Adrenal gland (tissue), 12 donors: Measurements from ENCODE around the gene KIRREL1. TPM values are rescaled to one million over a fixed set of nuclear protein-coding genes. Genes with fewer than 3 reads are reported as not detected.

Experiments used
- DNase-seq, 7 donors: peaks; one replicate each; pipeline ENCODE4 v3.0.0-alpha.2; 2019 to 2020
- H3K27ac ChIP-seq, 5 donors: fragments of 200-600 bp; sonication (generic) in 4 of 5; 1 replicate in 3 of 5; 2 replicates in 2 of 5; pipeline versions ENCODE4 v1.5.1 to v1.8.0; 2016 to 2020; ENCODE audit warnings: mild to moderate bottlenecking in 1 of 5
- H3K27me3 ChIP-seq: fragments of 200-600 bp; 2 replicates; pipeline ENCODE4 v1.8.0; 2021
- H3K36me3 ChIP-seq, 2 donors: fragments of 200-600 bp; replicated peaks in 1 of 2; 1 replicate in 1 of 2; 2 replicates in 1 of 2; pipeline versions ENCODE4 v1.5.1 to v1.8.0; 2018 to 2022
- H3K4me1 ChIP-seq, 2 donors: fragments of 200-600 bp; replicated peaks in 1 of 2; 1 replicate in 1 of 2; 2 replicates in 1 of 2; pipeline versions ENCODE4 v1.5.1 to v1.8.0; 2018 to 2021
- H3K4me3 ChIP-seq, 4 donors: fragments of 200-600 bp; sonication (generic) in 3 of 4; one replicate each; pipeline ENCODE4 v1.5.1; 2016 to 2018
- H3K9me3 ChIP-seq, 3 donors: fragments of 200-600 bp; sonication (generic) in 1 of 3; replicated peaks in 1 of 3; 1 replicate in 2 of 3; 2 replicates in 1 of 3; pipeline versions ENCODE4 v1.5.1 to v1.8.0; 2016 to 2021
- CTCF ChIP-seq, 6 experiments: fragments of 450-650 bp in 4 of 6; fragments of 200-600 bp in 2 of 6; sonication (generic) in 1 of 6; IDR thresholded peaks; 1 replicate in 5 of 6; 2 replicates in 1 of 6; pipeline versions ENCODE4 v1.5.1 to v1.8.0; 2016 to 2021; ENCODE audit warnings: antibody characterized with exemption in 6 of 6, mild to moderate bottlenecking in 2 of 6, moderate library complexity in 1 of 6
- POLR2A ChIP-seq, 2 donors: fragments of 450-650 bp; IDR thresholded peaks; one replicate each; pipeline ENCODE4 v1.6.1; 2017; ENCODE audit warnings: antibody characterized with exemption in 2 of 2, mild to moderate bottlenecking in 2 of 2, moderate library complexity in 1 of 2
- WGBS, 4 donors: extraction: QIAGEN DNeasy Blood & Tissue Kit in 2 of 4; methylation state at CpG; one replicate each; pipeline versions ENCODE4 v1.1.5 to v1.1.7; 2013 to 2017; 5-methylcytosine and 5-hydroxymethylcytosine counted together
- intact Hi-C, 2 donors: fragments of 100-400 bp; cut with DNase I; formaldehyde crosslinking; loops; one replicate each; pipeline versions ENCODE4 v1.14.1 to v1.15.0; 2022 to 2023
- polyA plus RNA-seq, 3 donors: library from polyadenylated mRNA; stranded (reverse); fragments of 200-250 nt in 2 of 3; fragments of 350-450 nt in 1 of 3; fragmentation: Illumina TruSeq in 1 of 3; extraction: RNeasy Lipid Tissue Mini Kit (QIAGEN cat#74804) in 1 of 3; gene quantifications; one replicate each; pipeline ENCODE4 v1.2.3, GENCODE V29; 2013 to 2014
- total RNA-seq, 9 donors: library from RNA; depleted of rRNA in 4 of 9; stranded (reverse); fragments of >200 nt in 4 of 9; fragments of 120-200 nt in 1 of 9; fragmentation: NEBNext Ultra II Directional in 1 of 9; extraction: Animal tissue kit (Norgen Biotek cat#: 25700) in 1 of 9; gene quantifications; one replicate each; pipeline versions ENCODE4 v1.1.0 to v1.2.4, GENCODE V29; 2013 to 2023
- donor health status: healthy with polysubstance abuse.
- donor health status: Bipolar disorder and iron deficiency.
- donor health status: DM: yes; HTN: yes; CAD: no.
- donor health status: DM: no; HTN: no; CAD: no.
- donor health status: DM: no; HTN: no; CAD: no.
- donor health status: DM: yes; HTN: yes; CAD: no.

KIRREL1 gene
- total and polyA plus RNA-seq, 12 donors = 10.1 to 57.2 (median 39.8) TPM

DNA sequence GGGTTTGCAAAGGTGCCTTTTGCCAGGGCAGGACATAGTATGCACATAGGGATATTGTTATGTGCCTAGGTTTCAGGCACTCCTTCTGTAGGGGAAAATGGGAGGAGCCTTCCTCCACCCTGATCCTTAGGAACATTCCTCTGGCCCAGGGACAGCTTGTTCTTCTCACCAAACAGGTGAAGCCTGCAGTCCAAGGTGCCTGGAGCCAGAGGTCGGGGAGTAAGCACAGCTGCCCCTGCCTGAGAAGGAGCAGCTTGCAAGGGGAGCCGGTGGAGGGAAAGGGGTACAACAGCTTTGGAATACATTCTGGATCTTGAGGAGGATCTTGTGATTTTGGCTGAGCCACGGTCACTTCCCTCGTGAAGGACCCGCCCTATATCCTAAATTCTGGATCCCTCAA, 104.8 kb downstream of the KIRREL1 start:
- Histone ChIP-seq H3K27me3 (no peaks in the 10 kb centered on the region), H3K4me1 (peaks cover 0 to 7% of the 10 kb centered on the region in 2 donors), H3K9me3 (no peaks in the 10 kb centered on the region), H3K27ac (no peak overlapping the region), H3K36me3 (peaks cover 0 to 22% of the 10 kb centered on the region in 2 donors), H3K4me3 (no peak overlapping the region)
- TF ChIP-seq POLR2A (IDR thresholded peaks at IDR 0.05) = no peak
- TF ChIP-seq CTCF (IDR thresholded peaks at IDR 0.05) = no peak
- 86 to 92% (median 89%) methylated on average over 5 of the region's 5 CpGs for WGBS, 4 donors
- intact Hi-C loops = loop anchor here in 1 of 2 donors (10.0 kb wide), 1 partner anchor 133 kb away; no protein-coding TSS in a partner anchor
- DNase-seq = no peak

GRCh38 chr1:158099185-158099584, 105.7 kb downstream of the KIRREL1 start:
- 89 to 95% (median 93%) methylated on average over 3 of the region's 3 CpGs for WGBS, 4 donors
- intact Hi-C loops = loop anchor here in 1 of 2 donors (10.0 kb wide), 1 partner anchor 134 kb away; no protein-coding TSS in a partner anchor
- Histone ChIP-seq H3K27ac (no peak overlapping the region), H3K36me3 (peaks cover 0 to 12% of the 10 kb centered on the region in 2 donors), H3K4me1 (peaks cover 0 to 7% of the 10 kb centered on the region in 2 donors), H3K4me3 (no peak overlapping the region), H3K9me3 (no peaks in the 10 kb centered on the region), H3K27me3 (no peaks in the 10 kb centered on the region)
- DNase-seq = no peak
- TF ChIP-seq CTCF (IDR thresholded peaks at IDR 0.05) = no peak
- no peak for TF ChIP-seq POLR2A (IDR thresholded peaks at IDR 0.05)

GRCh38 chr1:158100498-158100897, 107.1 kb downstream of the KIRREL1 start:
- WGBS, 4 donors = 58 to 71% (median 66%) methylated on average over 2 of the region's 2 CpGs
- no peak for TF ChIP-seq POLR2A (IDR thresholded peaks at IDR 0.05)
- Histone ChIP-seq H3K27me3 (no peaks in the 10 kb centered on the region), H3K9me3 (no peaks in the 10 kb centered on the region), H3K4me3 (no peak overlapping the region), H3K27ac (no peak overlapping the region), H3K36me3 (peaks cover 0 to under 1% of the 10 kb centered on the region in 2 donors), H3K4me1 (peaks cover 0 to 7% of the 10 kb centered on the region in 2 donors)
- no peak for DNase-seq
- intact Hi-C loops = no loop called here

GRCh38 chr1:158101455-158101854, 108.0 kb downstream of the KIRREL1 start:
- H3K27ac ChIP-seq = no peak overlapping the region
- intact Hi-C loops = no loop called here
- peaks cover 0 to 7% of the 10 kb centered on the region in 2 donors for H3K4me1 ChIP-seq
- WGBS, 4 donors = 82 to 97% (median 91%) methylated on average over 2 of the region's 2 CpGs
- H3K9me3 ChIP-seq = no peaks in the 10 kb centered on the region
- TF ChIP-seq POLR2A (IDR thresholded peaks at IDR 0.05) (no peak), CTCF (IDR thresholded peaks at IDR 0.05) (no peak)
- H3K27me3 ChIP-seq = no peaks in the 10 kb centered on the region
- no peak for DNase-seq
- no peaks in the 10 kb centered on the region for H3K36me3 ChIP-seq
- no peak overlapping the region for H3K4me3 ChIP-seq

DNA sequence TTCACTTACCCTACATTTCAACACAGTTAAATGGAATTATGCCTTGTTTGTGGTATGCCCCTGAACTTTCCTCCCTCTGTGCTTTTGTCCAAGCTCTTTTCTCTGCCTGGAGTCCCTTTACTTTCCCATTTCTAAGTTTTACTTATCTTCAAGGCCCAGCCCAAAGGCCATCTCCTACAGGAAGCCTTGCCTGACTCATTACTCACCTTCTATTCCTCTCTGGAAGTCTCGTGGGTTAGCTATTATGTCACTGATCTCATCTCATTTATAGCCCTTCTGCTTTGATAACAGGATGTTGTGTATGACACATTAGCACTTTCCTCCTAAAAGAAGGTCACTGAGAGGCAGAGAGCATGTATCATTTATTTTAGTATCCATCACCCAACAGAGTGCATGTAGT, 108.5 kb downstream of the KIRREL1 start:
- Histone ChIP-seq H3K4me1 (peaks cover 0 to 7% of the 10 kb centered on the region in 2 donors), H3K27ac (no peak overlapping the region), H3K27me3 (no peaks in the 10 kb centered on the region), H3K4me3 (no peak overlapping the region), H3K9me3 (no peaks in the 10 kb centered on the region), H3K36me3 (no peaks in the 10 kb centered on the region)
- DNase-seq = peak in 2 of 7 donors; percentile 12 to 33
- TF ChIP-seq POLR2A (IDR thresholded peaks at IDR 0.05) = no peak
- TF ChIP-seq CTCF (IDR thresholded peaks at IDR 0.05) = no peak
- 0 to 4% (median 1%) methylated on average over 1 of the region's 1 CpG for WGBS, 4 donors
- intact Hi-C loops = no loop called here
